Measurements from ENCODE around the gene FLT3.
"Not testable (repeated sequence)": the region's sequence is repeated elsewhere in the genome, so short reads cannot be mapped to it uniquely, and the experiment has no call there.

The FLT3 gene

GRCh38 chr13:27970382-27971235 is 129.8 kb downstream of the FLT3 start:
- DNase-seq = no peak

DNA sequence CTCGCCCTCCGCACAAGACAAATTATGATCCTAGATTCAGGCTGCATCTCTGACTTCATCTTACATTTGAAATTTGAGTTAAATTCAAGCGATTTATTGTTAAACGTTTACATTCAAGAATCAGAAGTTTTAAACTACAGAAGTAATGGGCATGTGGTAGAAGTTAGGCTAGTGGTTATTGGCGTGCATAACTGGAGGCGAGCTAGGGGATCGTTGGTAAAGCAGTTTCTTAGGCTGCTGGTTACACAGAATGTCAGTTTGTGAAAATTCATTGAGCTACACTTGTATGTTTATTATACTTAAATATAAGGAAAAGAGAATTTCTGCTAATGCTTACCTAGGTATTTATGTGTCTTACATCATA is 130.5 kb downstream of the FLT3 start:
- DNase-seq = no peak

DNA sequence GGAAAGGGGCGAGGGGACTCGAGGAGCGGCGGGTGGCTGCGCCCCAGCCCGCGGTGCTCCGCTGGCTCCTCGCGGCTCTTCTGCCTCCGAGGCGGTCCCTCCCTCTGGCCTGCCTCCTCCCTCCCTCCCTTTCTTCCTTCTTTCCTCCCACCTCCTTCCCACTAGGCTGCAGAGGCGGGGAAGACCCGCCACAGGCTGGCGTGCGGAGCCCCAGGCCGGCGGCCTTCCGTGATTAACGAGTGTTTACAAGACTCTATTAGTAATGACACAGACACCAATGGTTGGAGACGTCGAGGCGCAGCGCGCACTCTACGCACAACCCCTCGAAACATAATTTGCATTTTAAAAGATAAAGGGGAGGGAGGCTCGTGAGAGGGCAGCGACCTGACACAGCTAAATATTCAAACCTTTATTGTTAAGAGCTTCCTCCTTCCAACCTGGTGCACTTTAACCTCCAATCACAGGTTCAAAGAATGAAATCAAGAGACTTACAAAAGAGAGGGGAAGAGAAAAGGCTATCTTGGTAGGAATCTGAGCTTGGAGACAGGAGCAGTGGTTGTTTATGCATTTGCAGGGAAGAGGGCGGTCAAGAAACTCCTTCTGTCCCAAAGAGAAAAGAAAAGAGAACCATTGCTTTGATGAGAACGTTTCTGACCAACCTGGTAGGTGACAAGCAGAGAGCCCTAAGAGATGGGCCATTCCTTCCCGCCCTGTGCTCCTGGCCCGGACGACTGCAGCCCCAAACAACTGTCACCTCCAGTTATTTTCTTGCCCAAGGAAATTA is 131.1 kb downstream of the FLT3 start, which contains the start of gene CDX2:
TSS of gene CDX2 (minus strand) at position 234 of the 784 bp plus-strand sequence. CDS start 309 bp downstream, outside the sequence.
- no peak for DNase-seq

- DNase-seq = no peak
Observed at GRCh38 chr13:27968316-27969081, 131.9 kb downstream of the FLT3 start.

- no peak for DNase-seq
Observed at GRCh38 chr13:27967736-27968315, 132.6 kb downstream of the FLT3 start.

DNA sequence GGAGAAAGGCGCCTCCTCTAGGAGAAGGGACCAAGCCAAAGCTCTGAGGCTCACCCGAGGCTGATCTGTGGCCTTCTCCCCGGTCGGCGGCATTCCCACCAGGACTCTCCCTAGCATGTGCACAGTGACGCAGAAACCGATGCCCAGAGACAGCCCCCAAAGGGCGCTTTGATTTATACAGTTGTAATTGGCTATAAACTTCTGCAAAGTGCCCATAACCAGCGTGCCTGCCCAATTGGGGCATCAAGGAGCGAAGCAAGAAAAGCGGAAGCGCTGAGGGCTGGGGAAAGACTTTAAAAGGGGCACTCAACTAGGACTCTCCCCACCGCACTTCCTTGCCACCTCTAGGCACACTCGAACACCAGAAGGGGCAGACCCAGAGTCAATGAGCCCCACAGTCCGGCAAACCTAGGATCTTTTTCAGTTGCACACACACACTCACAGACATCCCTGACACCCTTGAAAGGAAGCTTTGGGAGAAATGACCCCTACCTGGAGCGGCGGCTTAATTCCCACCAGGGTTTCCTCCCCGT is 133.1 kb downstream of the FLT3 start:
- no peak for DNase-seq

DNA sequence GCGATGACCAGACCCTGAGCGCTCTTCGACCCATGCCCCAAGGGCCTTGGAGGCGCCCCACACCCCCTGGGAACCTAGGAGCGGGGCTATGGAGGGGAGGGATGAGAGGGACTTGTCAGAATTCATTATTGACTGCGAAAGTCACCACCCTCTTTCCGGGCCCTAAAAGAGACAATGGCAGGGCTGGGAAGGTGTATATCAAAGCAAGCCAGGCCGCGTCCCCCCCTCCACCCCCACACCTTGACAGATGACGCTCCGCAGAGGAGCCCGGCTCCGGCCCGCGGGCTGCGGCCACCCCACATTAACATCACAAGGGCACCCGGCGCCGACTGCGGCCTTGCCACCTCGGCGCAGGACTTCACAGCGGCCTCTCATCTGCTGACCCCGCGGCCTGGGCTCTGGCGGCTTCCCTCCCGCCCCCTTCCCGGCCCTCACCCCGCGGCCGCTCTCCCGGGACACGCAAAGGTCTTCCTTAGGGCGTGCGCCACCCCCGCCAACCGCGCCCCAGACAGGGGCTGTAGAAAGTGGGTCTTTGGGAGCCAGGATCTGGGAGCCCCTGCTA is 133.7 kb downstream of the FLT3 start:
- DNase-seq = no peak

- DNase-seq = no peak
Observed at GRCh38 chr13:27965740-27966640, 134.4 kb downstream of the FLT3 start.

- no peak for DNase-seq
Observed at GRCh38 chr13:27965343-27965739, 135.0 kb downstream of the FLT3 start.

DNA sequence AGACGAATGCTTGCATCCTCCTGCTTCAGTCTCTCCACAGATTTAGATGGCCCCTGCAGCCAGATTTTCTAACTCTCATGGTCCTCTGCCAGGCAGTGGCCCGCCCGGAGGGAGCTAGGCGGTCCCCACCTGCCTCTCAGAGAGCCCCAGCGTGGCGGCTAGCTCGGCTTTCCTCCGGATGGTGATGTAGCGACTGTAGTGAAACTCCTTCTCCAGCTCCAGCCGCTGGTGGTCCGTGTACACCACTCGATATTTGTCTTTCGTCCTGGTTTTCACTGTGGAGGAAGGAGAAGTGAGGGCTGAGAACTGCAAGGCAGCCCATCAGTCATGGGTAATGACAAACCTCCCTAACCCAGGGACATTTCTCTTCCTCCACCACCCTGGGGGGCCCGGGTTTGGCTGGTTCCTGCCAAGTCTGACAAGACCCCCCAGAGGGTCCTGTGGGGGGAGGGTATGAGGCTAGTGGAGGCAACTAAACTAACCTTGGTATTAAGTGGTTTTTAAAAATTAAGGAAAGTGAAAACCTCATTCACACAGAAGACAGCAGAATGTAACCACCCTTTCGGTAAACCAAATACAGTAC is 135.5 kb downstream of the FLT3 start:
- DNase-seq = no peak

DNA sequence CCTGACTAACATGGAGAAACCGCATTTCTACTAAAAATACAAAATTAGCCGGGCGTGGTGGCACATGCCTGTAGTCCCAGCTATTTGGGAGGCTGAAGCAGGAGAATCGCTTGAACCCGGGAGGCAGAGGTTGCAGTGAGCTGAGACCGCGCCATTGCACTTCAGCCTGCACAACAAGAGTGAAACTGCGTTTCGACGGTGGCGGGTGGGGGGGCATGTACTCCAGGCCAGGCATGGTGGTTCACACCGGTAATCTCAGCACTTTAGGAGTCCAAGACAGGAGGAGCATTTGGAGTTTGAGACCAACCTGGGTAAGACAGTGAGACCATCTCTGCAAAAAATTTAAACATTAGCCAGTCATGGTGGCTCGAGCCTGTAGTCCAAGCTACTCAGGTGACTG is 136.2 kb downstream of the FLT3 start:
- DNase-seq = not testable (repeated sequence)

DNA sequence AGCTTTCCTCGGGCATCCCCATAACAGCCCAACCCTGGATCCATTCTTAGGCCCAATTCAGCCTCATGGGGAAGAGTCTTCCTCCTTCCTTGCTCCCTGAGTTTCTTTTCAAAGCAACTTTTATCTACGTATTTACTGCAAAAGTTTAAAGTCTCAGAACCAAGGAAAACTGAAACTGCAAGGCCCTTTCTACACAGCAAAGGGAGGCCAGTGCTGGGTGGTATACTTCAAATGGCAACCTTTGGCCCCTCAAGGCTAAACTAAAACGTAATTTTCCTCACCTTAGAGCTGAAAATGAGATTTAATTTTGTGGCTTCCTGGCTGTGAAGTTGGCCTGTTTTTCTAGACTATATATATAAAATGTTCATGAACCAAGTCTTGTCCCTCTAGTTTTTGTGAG is 136.9 kb downstream of the FLT3 start:
- DNase-seq = no peak

- no peak for DNase-seq
Observed at GRCh38 chr13:27962982-27963381, 137.4 kb downstream of the FLT3 start.

GRCh38 chr13:27962128-27962841 is 138.1 kb downstream of the FLT3 start:
- no peak for DNase-seq

GRCh38 chr13:27961227-27962085 is 138.9 kb downstream of the FLT3 start:
- DNase-seq = no peak

- DNase-seq = no peak
Observed at GRCh38 chr13:27960362-27961226, 139.8 kb downstream of the FLT3 start.

DNA sequence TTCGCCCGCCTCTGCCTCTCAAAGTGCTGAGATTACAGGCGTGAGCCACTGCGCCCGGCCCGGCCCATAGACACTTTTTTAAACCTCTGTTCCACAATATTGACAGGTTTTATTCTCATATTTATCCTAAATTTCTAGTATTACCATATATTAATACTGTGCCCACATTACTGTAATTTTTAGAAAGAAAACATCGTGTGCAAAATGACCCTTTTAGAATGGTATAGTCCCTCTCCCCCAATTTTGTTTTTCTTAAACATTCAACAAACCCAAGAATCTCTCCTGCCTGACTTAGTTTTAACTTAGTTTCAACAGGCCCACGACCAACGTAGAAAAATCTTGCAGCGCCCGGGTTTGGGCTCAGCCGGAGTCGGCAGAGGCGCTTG is 140.4 kb downstream of the FLT3 start:
- no peak for DNase-seq
